ENCODE data around the gene RAVER2.
A peak's percentile ranks its signal among the peaks of the same experiment; 100 is the strongest.
"Not testable (repeated sequence)": the region's sequence is repeated elsewhere in the genome, so short reads cannot be mapped to it uniquely, and the experiment has no call there.

The RAVER2 gene

GRCh38 chr1:64820572-64820971 is 75.7 kb downstream of the RAVER2 start:
- not testable (repeated sequence) for DNase-seq

GRCh38 chr1:64822621-64823020 is 77.7 kb downstream of the RAVER2 start:
- DNase-seq = no peak

GRCh38 chr1:64823691-64824476 is 79.0 kb downstream of the RAVER2 start:
- DNase-seq = peak; percentile 44

GRCh38 chr1:64826991-64827390 is 82.1 kb downstream of the RAVER2 start:
- DNase-seq = no peak

- peak; percentile 16 for DNase-seq
Measured at GRCh38 chr1:64828829-64829228, 84.0 kb downstream of the RAVER2 start.

- no peak for DNase-seq
Measured at GRCh38 chr1:64829411-64830029, 84.6 kb downstream of the RAVER2 start.

GRCh38 chr1:64830030-64830651 is 85.3 kb downstream of the RAVER2 start:
- no peak for DNase-seq

GRCh38 chr1:64834734-64835133 is 89.9 kb downstream of the RAVER2 start:
- no peak for DNase-seq

- DNase-seq = no peak
Measured at GRCh38 chr1:64836802-64837201, 91.9 kb downstream of the RAVER2 start.

GRCh38 chr1:64838486-64838885 is 93.6 kb downstream of the RAVER2 start:
- no peak for DNase-seq

GRCh38 chr1:64839261-64839660 is 94.4 kb downstream of the RAVER2 start:
- DNase-seq = no peak

GRCh38 chr1:64839732-64840405 is 95.0 kb downstream of the RAVER2 start:
- no peak for DNase-seq

GRCh38 chr1:64841330-64842065 is 96.6 kb downstream of the RAVER2 start:
- no peak for DNase-seq

GRCh38 chr1:64842224-64842623 is 97.3 kb downstream of the RAVER2 start:
- DNase-seq = peak; percentile 60

- no peak for DNase-seq
Measured at GRCh38 chr1:64843675-64844074, 98.8 kb downstream of the RAVER2 start.

GRCh38 chr1:64844175-64844574 is 99.3 kb downstream of the RAVER2 start:
- DNase-seq = no peak

GRCh38 chr1:64844609-64845008 is 99.7 kb downstream of the RAVER2 start:
- DNase-seq = no peak

- DNase-seq = no peak
Measured at GRCh38 chr1:64845831-64846425, 101.1 kb downstream of the RAVER2 start.

GRCh38 chr1:64846573-64847430 is 101.9 kb downstream of the RAVER2 start:
- no peak for DNase-seq

GRCh38 chr1:64847666-64848065 is 102.8 kb downstream of the RAVER2 start:
- DNase-seq = no peak

GRCh38 chr1:64848136-64848535 is 103.3 kb downstream of the RAVER2 start:
- DNase-seq = no peak

All from MV-4-11 (cell line).